Prostate gland (tissue), 2 donors: ENCODE results near the gene RNASE9. TPM values are rescaled to one million over a fixed set of nuclear protein-coding genes. Genes with fewer than 3 reads are reported as not detected.

Experiments
- DNase-seq: peaks from one replicate; pipeline ENCODE4 v3.0.0-alpha.2; 2019; ENCODE audit warnings: low spot score
- H3K27ac ChIP-seq, 2 donors: fragments of 200-600 bp; sonication (generic); 2 replicates each; pipeline ENCODE4 v1.5.1; 2017 to 2019
- H3K27me3 ChIP-seq: fragments of 200-600 bp; sonication (generic); replicated peaks from 2 replicates; pipeline ENCODE4 v1.5.1; 2019; ENCODE audit not compliant: insufficient read depth
- H3K36me3 ChIP-seq, 2 donors: fragments of 200-600 bp; sonication (generic); 1 replicate in 1 of 2; 2 replicates in 1 of 2; pipeline versions ENCODE4 v1.5.1 to v1.8.1; 2017 to 2019
- H3K4me1 ChIP-seq: fragments of 200-600 bp; sonication (generic); replicated peaks from 2 replicates; pipeline ENCODE4 v1.5.1; 2019
- H3K4me3 ChIP-seq, 2 donors: fragments of 200-600 bp; sonication (generic); 2 replicates each; pipeline ENCODE4 v1.5.1; 2017 to 2019
- H3K9me3 ChIP-seq: fragments of 200-600 bp; sonication (generic); 2 replicates; pipeline ENCODE4 v1.5.1; 2017
- CTCF ChIP-seq, 4 experiments: fragments of 200-600 bp in 2 of 4; fragments of 450-650 bp in 2 of 4; sonication (generic) in 2 of 4; IDR thresholded peaks; 1 replicate in 3 of 4; 2 replicates in 1 of 4; pipeline ENCODE4 v1.5.1; 2016 to 2019; ENCODE audit warnings: antibody characterized with exemption in 4 of 4, mild to moderate bottlenecking in 2 of 4, moderate library complexity in 2 of 4
- POLR2A ChIP-seq: fragments of 450-650 bp; IDR thresholded peaks from one replicate; pipeline ENCODE4 v1.6.1; 2016; ENCODE audit warnings: antibody characterized with exemption, mild to moderate bottlenecking
- POLR2AphosphoS5 ChIP-seq: sonication (generic); formaldehyde crosslinking; IDR thresholded peaks from one replicate; pipeline ENCODE4 v1.6.1; 2017; ENCODE audit warnings: antibody characterized with exemption
- WGBS: methylation state at CpG from one replicate; pipeline ENCODE4 v1.1.5; 2018; 5-methylcytosine and 5-hydroxymethylcytosine counted together
- intact Hi-C: fragments of 100-400 bp; cut with DNase I; formaldehyde crosslinking; loops from one replicate; pipeline ENCODE4 v1.14.2; 2022
- total RNA-seq, 2 donors: library from RNA; depleted of rRNA; stranded (reverse); fragments of >200 nt; gene quantifications; one replicate each; pipeline ENCODE4 v1.1.0, GENCODE V29; 2016

Gene RNASE9
- total RNA-seq, 2 donors from 2014 or later = not detected

- intact Hi-C loops = loop anchor here (2.0 to 10.0 kb wide), 2 partner anchors 78 to 164 kb away; no protein-coding TSS in a partner anchor
- DNase-seq = peak; percentile 71
- TF ChIP-seq POLR2A (no peak), POLR2AphosphoS5 (peak; percentile 54), CTCF (IDR thresholded peaks at IDR 0.05) (peak; percentile 31 to 74 (median 53))
These were observed 29.9 kb downstream of the RNASE9 start for GRCh38 chr14:20530771-20531571.

GRCh38 chr14:20529806-20530205 is 31.0 kb downstream of the RNASE9 start:
- Histone ChIP-seq H3K27me3 (no peaks in the 10 kb centered on the region), H3K9me3 (no peaks in the 10 kb centered on the region), H3K4me1 (no peaks in the 10 kb centered on the region), H3K4me3 (no peak overlapping the region), H3K27ac (no peak overlapping the region), H3K36me3 (no peaks in the 10 kb centered on the region)
- intact Hi-C loops = loop anchor here (2.0 to 10.0 kb wide), 2 partner anchors 79 to 165 kb away; no protein-coding TSS in a partner anchor
- WGBS = 82% methylated on average over 3 of the region's 3 CpGs
- no peak for TF ChIP-seq POLR2AphosphoS5
- TF ChIP-seq POLR2A = no peak
- TF ChIP-seq CTCF (IDR thresholded peaks at IDR 0.05) = no peak
- DNase-seq = no peak

More at GRCh38 chr14:20530771-20531571, 29.9 kb downstream of the RNASE9 start:
- no peak overlapping the region for H3K4me3 ChIP-seq
- 12% methylated on average over 8 of the region's 8 CpGs for WGBS
- H3K36me3 ChIP-seq = no peaks in the 10 kb centered on the region
- no peaks in the 10 kb centered on the region for H3K27me3 ChIP-seq
- no peaks in the 10 kb centered on the region for H3K9me3 ChIP-seq
- H3K27ac ChIP-seq = no peak overlapping the region
- no peaks in the 10 kb centered on the region for H3K4me1 ChIP-seq

GRCh38 chr14:20524027-20524426 is 36.8 kb downstream of the RNASE9 start:
- DNase-seq = no peak
- H3K27ac ChIP-seq = no peak overlapping the region
- intact Hi-C loops = no loop called here

GRCh38 chr14:20522332-20522731 is 38.5 kb downstream of the RNASE9 start:
- no peak for DNase-seq
- 87% methylated on average over 1 of the region's 1 CpG for WGBS
- intact Hi-C loops = no loop called here
- no peaks in the 10 kb centered on the region for H3K27me3 ChIP-seq
- H3K4me3 ChIP-seq = no peak overlapping the region
- H3K36me3 ChIP-seq = no peaks in the 10 kb centered on the region
- no peaks in the 10 kb centered on the region for H3K9me3 ChIP-seq
- TF ChIP-seq POLR2AphosphoS5 = no peak
- no peak for TF ChIP-seq POLR2A
- TF ChIP-seq CTCF (IDR thresholded peaks at IDR 0.05) = no peak
- H3K27ac ChIP-seq = no peak overlapping the region
- H3K4me1 ChIP-seq = no peaks in the 10 kb centered on the region

More at GRCh38 chr14:20524027-20524426, 36.8 kb downstream of the RNASE9 start:
- no peaks in the 10 kb centered on the region for H3K36me3 ChIP-seq
- no peak for TF ChIP-seq POLR2A
- TF ChIP-seq CTCF (IDR thresholded peaks at IDR 0.05) = no peak
- no peak for TF ChIP-seq POLR2AphosphoS5
- 81% methylated on average over 2 of the region's 2 CpGs for WGBS
- no peaks in the 10 kb centered on the region for H3K4me1 ChIP-seq
- no peak overlapping the region for H3K4me3 ChIP-seq
- H3K9me3 ChIP-seq = no peaks in the 10 kb centered on the region
- H3K27me3 ChIP-seq = no peaks in the 10 kb centered on the region

- intact Hi-C loops = no loop called here
- H3K27ac ChIP-seq = no peak overlapping the region
These were observed 43.9 kb downstream of the RNASE9 start for GRCh38 chr14:20516921-20517320.

More at GRCh38 chr14:20516921-20517320, 43.9 kb downstream of the RNASE9 start:
- no peaks in the 10 kb centered on the region for H3K9me3 ChIP-seq
- no peaks in the 10 kb centered on the region for H3K36me3 ChIP-seq
- no peaks in the 10 kb centered on the region for H3K27me3 ChIP-seq
- no peak for DNase-seq
- H3K4me1 ChIP-seq = no peaks in the 10 kb centered on the region
- H3K4me3 ChIP-seq = no peak overlapping the region
- 76% methylated on average over 4 of the region's 4 CpGs for WGBS
- TF ChIP-seq POLR2AphosphoS5 = no peak
- TF ChIP-seq POLR2A = no peak
- TF ChIP-seq CTCF (IDR thresholded peaks at IDR 0.05) = no peak
